ENCODE measurements around the gene NFATC1.

DNA sequence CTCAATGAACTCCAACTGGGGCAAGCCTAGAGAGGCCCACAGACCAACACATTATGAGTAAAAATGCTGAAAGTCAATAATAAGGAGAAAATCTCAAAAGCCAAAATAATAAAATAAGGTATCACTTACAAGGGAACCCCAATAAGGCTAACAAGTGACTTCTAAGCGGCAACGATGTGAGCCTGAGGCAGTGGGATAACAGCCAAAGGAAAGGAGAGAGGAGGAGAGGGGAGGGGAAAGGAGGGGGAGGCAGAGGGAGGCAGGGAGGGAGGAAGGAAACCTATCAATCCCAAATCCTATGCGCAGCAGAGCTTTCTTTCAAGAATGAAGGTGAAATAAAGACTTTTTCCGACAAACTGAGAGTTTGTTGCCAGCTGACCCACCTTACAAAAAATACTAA is 6.0 kb upstream of the NFATC1 start:
- no peak for TF ChIP-seq SIN3A (IDR thresholded peaks at IDR 0.05; ENCODE audit: borderline replicate concordance, insufficient read depth, low read length)
- TF ChIP-seq POLR2AphosphoS5 (IDR thresholded peaks at IDR 0.05; ENCODE audit: low read depth, low read length), result no peak
- no peak for TF ChIP-seq TAF1 (IDR thresholded peaks at IDR 0.05; ENCODE audit: borderline replicate concordance, insufficient read depth, low read length)
- TF ChIP-seq, protein P1, sequence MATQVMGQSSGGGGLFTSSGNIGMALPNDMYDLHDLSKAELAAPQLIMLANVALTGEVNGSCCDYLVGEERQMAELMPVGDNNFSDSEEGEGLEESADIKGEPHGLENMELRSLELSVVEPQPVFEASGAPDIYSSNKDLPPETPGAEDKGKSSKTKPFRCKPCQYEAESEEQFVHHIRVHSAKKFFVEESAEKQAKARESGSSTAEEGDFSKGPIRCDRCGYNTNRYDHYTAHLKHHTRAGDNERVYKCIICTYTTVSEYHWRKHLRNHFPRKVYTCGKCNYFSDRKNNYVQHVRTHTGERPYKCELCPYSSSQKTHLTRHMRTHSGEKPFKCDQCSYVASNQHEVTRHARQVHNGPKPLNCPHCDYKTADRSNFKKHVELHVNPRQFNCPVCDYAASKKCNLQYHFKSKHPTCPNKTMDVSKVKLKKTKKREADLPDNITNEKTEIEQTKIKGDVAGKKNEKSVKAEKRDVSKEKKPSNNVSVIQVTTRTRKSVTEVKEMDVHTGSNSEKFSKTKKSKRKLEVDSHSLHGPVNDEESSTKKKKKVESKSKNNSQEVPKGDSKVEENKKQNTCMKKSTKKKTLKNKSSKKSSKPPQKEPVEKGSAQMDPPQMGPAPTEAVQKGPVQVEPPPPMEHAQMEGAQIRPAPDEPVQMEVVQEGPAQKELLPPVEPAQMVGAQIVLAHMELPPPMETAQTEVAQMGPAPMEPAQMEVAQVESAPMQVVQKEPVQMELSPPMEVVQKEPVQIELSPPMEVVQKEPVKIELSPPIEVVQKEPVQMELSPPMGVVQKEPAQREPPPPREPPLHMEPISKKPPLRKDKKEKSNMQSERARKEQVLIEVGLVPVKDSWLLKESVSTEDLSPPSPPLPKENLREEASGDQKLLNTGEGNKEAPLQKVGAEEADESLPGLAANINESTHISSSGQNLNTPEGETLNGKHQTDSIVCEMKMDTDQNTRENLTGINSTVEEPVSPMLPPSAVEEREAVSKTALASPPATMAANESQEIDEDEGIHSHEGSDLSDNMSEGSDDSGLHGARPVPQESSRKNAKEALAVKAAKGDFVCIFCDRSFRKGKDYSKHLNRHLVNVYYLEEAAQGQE (IDR thresholded peaks at IDR 0.05; ENCODE audit: insufficient read depth in 1 of 2, low read depth in 2 of 2, low read length in 2 of 2), result no peak
